PC-3 (cell line): ENCODE measurements around the gene FOXD3. TPM values are rescaled to one million over a fixed set of nuclear protein-coding genes. Genes with fewer than 3 reads are reported as not detected.

Source experiments
- ATAC-seq: fragments of 200-7000 bp; cut with Tn5 transposase; 2 replicates; pipeline ENCODE4 v1.9.1; 2020; ENCODE audit warnings: mild to moderate bottlenecking, moderate library complexity
- BruUV-seq: library from RNA; stranded (reverse); fragments of 400-500 nt; replicated peaks from 2 replicates; lab custom pipeline; 2021; lab: Mats Ljungman, UMichigan
- CTCF ChIA-PET: fragments of 300-600 bp; sonication (Branson Sonifier 250); formaldehyde crosslinking; loops from one replicate; lab custom pipeline; 2022; ENCODE audit warnings: antibody characterized with exemption; lab: Charles Lee
- POLR2A ChIA-PET: fragments of 300-600 bp; sonication (Branson Sonifier 250); formaldehyde crosslinking; loops from one replicate; lab custom pipeline; 2022; ENCODE audit warnings: antibody characterized with exemption; ENCODE audit not compliant: unreplicated experiment; lab: Charles Lee
- DNase-seq: peaks from one replicate; pipeline ENCODE4 v3.0.0-alpha.2; 2015
- H2AFZ ChIP-seq: fragments of 300-600 bp; sonication (generic); 2 replicates; pipeline ENCODE4 v1.6.0; 2016; ENCODE audit warnings: antibody characterized with exemption, low read length
- H3F3A ChIP-seq: fragments of 300-600 bp; sonication (generic); one replicate; pipeline ENCODE4 v1.6.0; 2017; ENCODE audit warnings: antibody characterized with exemption, low read length, control low read depth, mild to moderate bottlenecking; ENCODE audit not compliant: unreplicated experiment
- H3K27ac ChIP-seq: fragments of 300-600 bp; sonication (generic); 2 replicates; pipeline ENCODE4 v1.5.1; 2016; ENCODE audit warnings: mild to moderate bottlenecking, low read length
- H3K27me3 ChIP-seq: fragments of 300-600 bp; sonication (generic); 2 replicates; pipeline ENCODE4 v1.6.1; 2016; ENCODE audit warnings: low read length, mixed read lengths
- H3K36me3 ChIP-seq: fragments of 300-600 bp; sonication (generic); 2 replicates; pipeline ENCODE4 v1.6.1; 2016; ENCODE audit warnings: low read depth, mixed run types, low read length, mixed read lengths
- H3K4me1 ChIP-seq: fragments of 300-600 bp; sonication (generic); 2 replicates; pipeline ENCODE4 v1.5.1; 2016; ENCODE audit warnings: low read length; ENCODE audit not compliant: insufficient read depth
- H3K4me2 ChIP-seq: fragments of 300-600 bp; sonication (generic); 2 replicates; pipeline ENCODE4 v1.6.0; 2016; ENCODE audit warnings: low read length
- H3K4me3 ChIP-seq: fragments of 300-600 bp; sonication (generic); 2 replicates; pipeline ENCODE4 v1.5.1; 2016; ENCODE audit warnings: mild to moderate bottlenecking, low read length, mixed read lengths
- H3K79me2 ChIP-seq: fragments of 300-600 bp; sonication (generic); 2 replicates; pipeline ENCODE4 v1.6.1; 2017; ENCODE audit warnings: low read length, mixed read lengths
- H3K9ac ChIP-seq: fragments of 300-600 bp; sonication (generic); 2 replicates; pipeline ENCODE4 v1.6.0; 2016; ENCODE audit warnings: mild to moderate bottlenecking, low read length
- H3K9me2 ChIP-seq: fragments of 300-600 bp; sonication (generic); replicated peaks from 2 replicates; pipeline ENCODE4 v1.6.1; 2016; ENCODE audit warnings: mixed run types, low read length, mixed read lengths
- H3K9me3 ChIP-seq: fragments of 300-600 bp; sonication (generic); 2 replicates; pipeline ENCODE4 v1.6.1; 2016; ENCODE audit warnings: low read length, mixed read lengths
- H4K20me1 ChIP-seq: fragments of 300-600 bp; sonication (generic); 2 replicates; pipeline ENCODE4 v1.6.1; 2016; ENCODE audit warnings: low read length, mixed read lengths
- CTCF ChIP-seq: fragments of 300-600 bp; sonication (generic); conservative IDR thresholded peaks from 2 replicates; pipeline ENCODE4 v1.5.1; 2017; ENCODE audit warnings: antibody characterized with exemption, low read depth, mild to moderate bottlenecking, low read length
- EZH2 ChIP-seq: fragments of 300-600 bp; sonication (generic); IDR thresholded peaks from one replicate; pipeline ENCODE4 v1.6.1; 2017; ENCODE audit warnings: antibody characterized with exemption, mild to moderate bottlenecking, low read length; ENCODE audit not compliant: unreplicated experiment
- EZH2phosphoT487 ChIP-seq: fragments of 300-600 bp; sonication (generic); IDR thresholded peaks from 2 replicates; pipeline ENCODE4 v1.6.1; 2018; ENCODE audit warnings: mild to moderate bottlenecking, antibody characterized with exemption, low read length, borderline replicate concordance
- intact Hi-C: fragments of 100-400 bp; cut with micrococcal nuclease; formaldehyde crosslinking; loops from 2 replicates; pipeline ENCODE4 v1.9.0; 2023
- total RNA-seq: library from RNA; depleted of rRNA; stranded (reverse); fragments of >200 nt; gene quantifications from 2 replicates; pipeline ENCODE4 v1.2.3, GENCODE V29; 2014

Gene FOXD3
- total RNA-seq, 1 experiment from 2014 or later: not detected

- Histone ChIP-seq H3K4me3 (peak overlapping the region; percentile 85), H4K20me1 (no peaks in the 10 kb centered on the region), H3K4me1 (peaks cover 2% of the 10 kb centered on the region; the same call in 1 of the 2 replicates), H2AFZ (peak overlapping the region; percentile 99), H3K9me3 (no peaks in the 10 kb centered on the region), H3K9me2 (no peaks in the 10 kb centered on the region), H3K4me2 (peak overlapping the region; percentile 88), H3K79me2 (no peaks in the 10 kb centered on the region), H3K36me3 (no peaks in the 10 kb centered on the region), H3K27me3 (no peaks in the 10 kb centered on the region), H3K27ac (no peak overlapping the region), H3F3A (no peaks in the 10 kb centered on the region), H3K9ac (peak overlapping the region; percentile 58; the same call in 1 of the 2 replicates)
- no TSS peak for BruUV-seq
- TF ChIP-seq CTCF (no peak), EZH2 (no peak), EZH2phosphoT487 (no peak)
- no peak for ATAC-seq
- ChIA-PET CTCF (no interaction called here), POLR2A (no interaction called here)
- no peak for DNase-seq
- intact Hi-C loops: no loop called here
These were observed 837 bp downstream of the FOXD3 start for GRCh38 chr1:63322944-63323864.

- ATAC-seq (no peak), DNase-seq (no peak)
- Histone ChIP-seq H2AFZ (no peak overlapping the region), H3K36me3 (no peaks in the 10 kb centered on the region), H3K4me1 (no peaks in the 10 kb centered on the region), H3K79me2 (no peaks in the 10 kb centered on the region), H3K27ac (no peak overlapping the region), H3K9ac (no peak overlapping the region), H3K4me2 (no peak overlapping the region), H3F3A (no peaks in the 10 kb centered on the region), H3K9me3 (no peaks in the 10 kb centered on the region), H4K20me1 (no peaks in the 10 kb centered on the region), H3K9me2 (no peaks in the 10 kb centered on the region), H3K4me3 (no peak overlapping the region), H3K27me3 (no peaks in the 10 kb centered on the region)
- CTCF ChIA-PET: no interaction called here
- intact Hi-C loops: no loop called here
- BruUV-seq: no TSS peak
- POLR2A ChIA-PET: no interaction called here
- TF ChIP-seq CTCF (no peak), EZH2phosphoT487 (no peak), EZH2 (no peak)
These were observed 1.8 kb downstream of the FOXD3 start for GRCh38 chr1:63323865-63324778.
